Stimulated activated CD4-positive, alpha-beta T cell treated with anti-CD3 and anti-CD28 coated beads, Interleukin-12 subunit alpha, Interleukin-12 subunit beta, amount 100 ng/mL, for 24 hours (primary cell): ENCODE data around the gene HOXB6.

Source experiments
- DNase-seq, 2 experiments: peaks; one replicate each; pipeline ENCODE4 v3.0.0-alpha.2; 2020; ENCODE audit warnings: low read depth in 2 of 2

HOXB6 gene

DNA sequence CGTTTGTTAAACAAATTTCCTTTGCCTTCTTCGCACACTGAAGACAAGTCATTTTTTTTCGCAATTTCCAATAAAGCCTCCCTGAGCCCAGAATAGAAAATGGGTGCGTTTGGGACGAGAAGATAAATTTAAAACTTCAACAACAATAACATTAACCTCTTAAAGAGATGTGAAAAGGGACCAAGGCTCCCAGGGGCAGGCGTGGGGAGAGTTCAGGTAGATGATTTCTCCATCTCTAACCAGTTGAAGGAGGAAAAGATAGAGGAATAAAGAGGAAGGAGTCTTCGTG is 25.4 kb downstream of the HOXB6 start:
- DNase-seq, result no peak

DNA sequence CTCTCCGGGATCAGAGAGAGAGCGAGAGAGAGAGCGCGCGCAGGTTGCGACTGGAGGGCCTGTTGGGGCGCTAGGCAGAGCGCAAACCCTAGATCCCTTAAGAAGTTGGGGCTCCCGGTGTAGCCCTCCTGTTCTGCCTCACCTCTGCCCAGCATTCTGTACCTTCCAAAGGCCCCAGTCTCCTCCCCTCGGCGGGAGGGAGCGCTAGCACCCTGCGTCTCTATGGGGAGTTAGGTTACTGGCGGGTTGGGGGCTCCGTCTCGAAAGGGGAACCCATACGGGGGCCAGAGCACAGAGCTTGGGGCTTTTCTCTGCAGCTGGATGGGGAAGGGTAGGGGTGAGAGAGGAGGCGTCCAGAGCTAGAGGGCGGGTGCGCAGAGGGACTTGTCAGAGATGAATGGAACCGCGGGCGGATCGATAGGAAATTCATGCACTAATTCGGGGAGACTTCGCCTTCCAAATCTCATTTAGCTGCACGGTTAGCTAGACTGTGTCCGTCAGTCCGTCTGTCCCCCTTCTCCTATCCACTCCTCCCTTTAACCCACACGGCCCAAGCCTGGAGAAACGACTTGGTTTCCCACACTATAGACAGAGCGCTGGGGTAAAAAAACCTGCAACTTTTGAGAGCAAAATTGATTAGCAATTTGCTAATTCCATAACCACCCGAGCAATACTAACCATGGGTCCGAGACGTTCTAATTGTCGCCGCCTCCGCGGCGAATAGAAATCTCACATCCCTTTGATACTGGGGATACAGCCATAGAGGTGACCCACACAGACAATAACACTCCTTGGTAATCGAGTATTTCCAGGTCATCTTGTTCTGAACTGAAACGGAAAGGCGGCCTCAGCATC is 25.9 kb downstream of the HOXB6 start:
- no peak for DNase-seq

- peak in 1 of 2 experiments; percentile 65 for DNase-seq
Measured at GRCh38 chr17:48577946-48578615, 26.7 kb downstream of the HOXB6 start, which contains the start of gene HOXB4. Gene HOXB4 (minus strand): TSS chr17:48578350. CDS start chr17:48578319, 31 bp downstream.

DNA sequence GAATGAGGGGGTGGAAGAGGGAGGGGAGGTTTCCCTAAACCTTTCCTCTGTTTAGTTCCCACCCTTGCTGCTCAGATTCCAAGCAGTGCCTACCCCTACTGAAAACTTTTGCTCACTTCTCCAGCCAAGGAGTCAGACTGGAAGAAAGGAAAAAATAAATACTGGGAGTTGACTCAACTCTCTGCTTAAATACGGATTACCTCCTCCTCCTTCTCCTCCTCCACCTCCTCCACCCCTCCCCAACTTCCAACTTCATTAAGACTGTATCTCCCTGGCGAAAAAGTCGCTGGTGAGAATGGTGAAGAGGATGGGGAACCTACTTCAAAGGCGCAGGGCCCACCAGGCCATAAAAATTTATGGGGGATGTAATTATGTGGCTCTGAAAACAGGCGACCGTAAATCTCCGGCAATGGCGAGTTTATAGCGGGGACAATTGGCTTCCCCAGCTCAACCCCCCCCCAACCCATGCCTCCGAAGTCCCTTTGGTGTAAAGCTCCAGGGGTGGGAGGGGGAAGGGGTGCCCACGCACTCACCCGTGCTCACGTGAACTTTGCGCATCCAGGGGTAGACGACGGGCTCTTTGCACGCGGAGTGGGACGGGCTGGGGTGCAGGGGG is 27.3 kb downstream of the HOXB6 start:
- DNase-seq, result no peak

- no peak for DNase-seq
Measured at GRCh38 chr17:48576479-48577309, 28.1 kb downstream of the HOXB6 start.

DNA sequence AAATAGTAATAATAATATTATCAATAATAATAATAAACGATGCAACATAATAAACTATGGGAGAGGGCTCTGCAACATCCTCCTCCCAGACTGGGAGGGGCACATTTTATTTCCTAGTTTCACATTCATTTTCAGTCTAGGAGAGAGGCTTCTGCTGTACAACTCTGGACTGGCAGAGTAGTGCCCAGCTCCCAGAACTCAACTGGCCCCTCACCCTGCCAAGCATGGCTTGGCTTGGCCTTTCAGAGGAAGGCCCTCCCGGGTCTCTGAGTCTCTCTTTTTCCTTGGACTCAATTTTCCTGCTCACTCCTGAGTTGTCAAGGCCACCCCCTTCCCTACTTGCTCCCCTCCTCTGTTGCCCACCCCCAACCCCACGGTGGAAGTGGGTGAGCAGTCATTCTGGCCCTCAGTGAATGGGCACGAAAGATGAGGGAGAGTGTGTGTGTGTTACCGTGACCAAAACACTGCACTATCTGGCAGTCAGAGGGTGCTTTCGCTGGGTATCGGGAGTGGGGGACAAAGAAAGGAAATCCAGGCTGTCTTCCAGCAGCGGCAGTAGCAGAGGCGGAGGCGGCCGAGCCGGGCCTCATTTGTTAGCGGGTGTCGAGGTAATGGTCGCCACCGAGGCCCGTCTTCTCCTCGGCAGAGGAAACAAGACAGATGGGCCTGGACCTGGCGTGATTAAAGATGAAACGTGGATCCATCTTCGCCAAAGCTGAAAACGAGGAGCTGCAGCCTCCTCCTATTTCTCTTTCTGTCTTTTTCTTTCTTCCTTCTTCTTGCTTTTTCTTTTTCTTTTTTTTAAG is 28.9 kb downstream of the HOXB6 start:
- DNase-seq, result no peak

DNA sequence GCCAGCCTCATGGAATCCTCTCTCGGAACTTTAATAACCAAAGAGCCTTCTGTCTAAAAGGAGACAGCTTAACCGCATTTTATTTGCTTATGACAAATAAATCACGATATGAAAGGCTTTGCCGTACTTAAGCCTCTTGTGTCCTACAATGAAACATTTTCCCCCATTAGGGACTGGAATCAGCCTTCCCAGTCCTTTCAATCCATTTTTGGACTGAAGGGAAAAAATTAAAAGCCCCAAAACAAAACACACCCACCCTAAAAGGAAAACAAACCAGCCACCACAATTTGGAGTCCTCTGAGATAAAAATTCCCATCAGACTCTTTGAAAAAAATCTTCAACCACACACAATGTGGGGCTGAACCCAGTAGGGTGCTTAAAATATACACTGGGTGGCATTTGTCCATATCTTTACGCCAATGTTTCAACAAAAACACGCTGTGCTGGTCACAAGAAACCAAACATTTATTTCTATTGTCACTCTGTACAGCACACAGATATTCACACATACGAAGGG is 29.7 kb downstream of the HOXB6 start:
- DNase-seq, result no peak

GRCh38 chr17:48574505-48575065 is 30.2 kb downstream of the HOXB6 start:
- no peak for DNase-seq

DNA sequence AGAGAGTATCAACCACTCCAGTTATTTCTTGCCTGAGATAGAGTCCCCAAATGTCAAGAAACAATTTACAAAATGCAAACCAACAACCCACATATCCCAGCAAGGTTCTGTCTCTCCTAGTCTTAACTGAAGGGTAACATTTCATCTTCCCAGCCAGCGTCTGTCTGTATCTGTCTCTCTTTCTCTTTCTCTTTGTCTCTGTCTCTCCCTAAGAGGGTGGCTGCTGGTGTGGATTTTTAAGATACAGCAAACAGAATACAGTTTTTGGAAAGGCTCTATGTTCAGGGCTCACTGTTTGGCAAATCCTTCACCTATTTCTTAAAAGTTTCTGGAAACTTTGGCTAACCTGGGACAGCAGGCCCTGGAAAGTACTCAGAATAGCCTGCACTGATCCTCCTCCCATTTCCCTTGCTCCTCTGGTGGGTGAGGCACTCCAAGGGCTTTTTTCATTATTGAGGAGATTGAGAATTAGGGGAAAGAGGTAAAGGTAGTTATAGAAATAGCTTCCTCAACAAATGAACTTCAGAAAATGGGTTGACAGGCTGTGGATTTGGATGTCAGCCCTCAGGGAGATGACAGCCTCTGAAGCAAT is 32.9 kb downstream of the HOXB6 start:
- DNase-seq, result no peak

DNA sequence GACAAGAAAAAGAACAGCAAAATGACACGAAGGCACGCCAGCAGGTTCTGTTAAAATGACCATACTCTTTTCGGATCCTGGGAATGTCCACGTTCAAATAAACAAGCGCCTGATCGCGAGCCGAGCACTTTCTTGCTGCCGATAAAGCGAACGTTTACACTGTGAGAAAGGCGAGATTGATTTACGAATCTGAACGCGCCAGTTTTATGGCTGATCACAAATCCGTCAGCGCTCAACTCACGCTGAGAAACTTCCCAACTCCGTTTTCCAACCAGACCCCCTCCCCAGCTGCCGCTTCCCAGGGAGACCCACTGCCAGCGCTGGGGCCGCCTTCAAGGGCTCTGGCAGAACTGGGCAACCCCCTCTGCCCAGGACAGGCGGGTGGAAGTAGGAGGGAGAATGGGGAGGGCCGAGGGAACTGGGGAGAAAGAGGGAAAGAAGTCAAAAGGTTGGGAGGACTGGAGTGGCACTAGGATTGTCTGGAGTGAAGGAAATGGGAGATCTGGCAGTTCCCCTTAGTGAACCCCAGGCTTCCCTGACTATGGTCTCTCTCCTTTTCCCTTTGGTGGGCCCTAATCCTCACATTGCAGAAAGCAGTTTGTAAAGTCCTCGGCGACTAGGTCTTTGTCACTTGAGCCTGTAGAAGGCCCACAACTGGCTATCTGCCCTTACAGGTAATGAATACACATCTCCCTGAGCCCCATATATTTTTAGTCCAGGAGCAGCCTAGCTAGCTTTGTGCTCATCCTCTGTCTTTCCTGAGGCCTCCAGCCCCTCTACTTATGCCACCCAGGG is 33.6 kb downstream of the HOXB6 start:
- DNase-seq, result no peak

- DNase-seq, result no peak
Measured at GRCh38 chr17:48570325-48571023, 34.3 kb downstream of the HOXB6 start.

GRCh38 chr17:48569674-48570324 is 35.0 kb downstream of the HOXB6 start:
- no peak for DNase-seq

GRCh38 chr17:48569240-48569582 is 35.6 kb downstream of the HOXB6 start:
- DNase-seq, result no peak

- DNase-seq, result no peak
Measured at GRCh38 chr17:48568499-48569239, 36.1 kb downstream of the HOXB6 start.

DNA sequence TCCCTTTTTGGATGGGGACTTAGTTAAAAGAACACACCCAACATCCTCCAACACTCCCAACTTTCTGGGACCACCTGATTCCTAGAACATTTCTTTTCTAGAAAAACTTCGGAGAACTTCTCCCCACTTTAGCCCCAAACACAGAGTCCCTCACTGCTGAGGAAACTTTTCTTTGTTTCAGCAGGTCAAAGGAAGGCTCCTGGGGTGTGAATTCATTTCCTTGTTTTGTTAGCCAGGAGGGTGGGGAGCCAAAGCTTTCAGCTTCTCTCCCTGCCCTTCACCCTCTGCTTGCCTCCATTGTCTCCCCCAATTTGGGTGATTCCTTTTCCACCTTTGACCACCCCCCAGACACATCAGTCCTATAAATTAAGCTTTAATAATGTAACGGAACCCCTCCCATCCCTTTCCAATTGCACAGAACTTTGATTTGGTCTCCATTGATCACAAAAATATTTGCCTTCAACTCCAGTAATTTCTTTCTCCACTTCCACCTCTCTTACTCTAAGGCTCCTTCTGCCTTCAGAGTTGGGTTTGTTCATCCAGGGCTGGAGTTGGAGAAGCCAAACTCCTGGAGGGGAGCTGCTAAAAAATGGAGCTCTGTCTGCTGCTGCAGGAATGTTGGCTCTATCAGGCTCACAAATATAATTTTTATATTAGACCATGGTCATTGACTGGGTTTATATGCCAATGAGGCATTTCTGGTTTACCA is 37.0 kb downstream of the HOXB6 start:
- DNase-seq, result no peak

DNA sequence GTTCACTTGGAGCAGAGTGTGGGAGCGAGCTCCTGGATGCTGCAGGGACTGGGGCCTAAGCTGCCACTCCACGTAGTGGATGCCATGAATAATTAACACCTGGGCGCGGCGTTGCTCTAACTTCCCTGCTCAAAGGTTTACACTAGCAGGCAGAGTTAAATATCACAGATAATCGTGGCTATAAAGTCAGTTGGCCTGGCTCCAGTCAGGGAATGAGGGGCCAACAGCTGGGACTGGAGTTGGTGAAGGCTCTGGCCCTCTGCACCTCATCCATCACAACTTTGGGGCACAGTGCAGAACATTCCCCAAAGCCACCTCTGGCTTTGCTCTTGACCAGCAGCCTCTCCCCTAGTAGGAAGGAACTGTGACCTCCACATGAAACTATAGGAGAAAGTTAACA is 37.6 kb downstream of the HOXB6 start:
- DNase-seq, result no peak

DNA sequence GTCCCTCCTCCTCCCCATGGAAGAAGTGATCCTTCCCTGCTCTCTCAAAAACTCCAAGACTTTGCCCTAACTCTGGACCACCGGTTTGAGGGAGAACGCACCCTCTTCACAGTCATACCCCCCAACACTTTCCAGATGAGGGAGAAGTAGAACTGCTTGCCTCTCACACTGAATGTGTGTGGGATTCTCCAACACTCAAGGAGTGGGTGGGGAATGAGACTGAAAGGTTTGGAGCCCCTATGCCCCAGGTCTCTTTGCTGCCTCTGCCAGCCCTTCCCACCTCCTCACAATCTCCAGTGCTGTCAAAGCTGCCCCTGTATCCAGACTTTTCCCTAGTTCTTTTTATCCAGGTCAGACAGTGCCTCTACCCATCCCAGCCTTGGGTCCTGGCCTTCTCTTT is 38.1 kb downstream of the HOXB6 start:
- DNase-seq, result no peak
